ENCODE data around the gene CENPW.

The CENPW gene

DNA sequence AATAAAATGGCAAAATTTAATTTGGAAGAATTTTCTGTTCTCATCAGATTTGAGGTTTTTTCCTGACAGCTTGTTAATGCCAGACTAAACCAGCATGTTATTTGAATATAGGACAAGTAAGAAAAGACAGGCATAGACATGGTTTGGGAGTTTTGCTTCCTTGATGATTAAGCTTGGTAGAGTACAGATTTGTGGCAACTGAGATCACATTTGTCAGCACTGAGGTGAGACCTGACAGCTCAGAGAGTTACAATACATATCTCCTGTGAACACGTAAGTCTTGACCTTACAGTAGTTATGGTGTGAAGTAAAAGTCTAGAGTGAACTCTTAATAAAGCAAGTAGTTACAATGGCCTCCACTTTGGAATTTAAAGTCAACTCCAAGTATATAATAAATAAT is 34.5 kb downstream of the CENPW start:
- DNase-seq, result no peak

DNA sequence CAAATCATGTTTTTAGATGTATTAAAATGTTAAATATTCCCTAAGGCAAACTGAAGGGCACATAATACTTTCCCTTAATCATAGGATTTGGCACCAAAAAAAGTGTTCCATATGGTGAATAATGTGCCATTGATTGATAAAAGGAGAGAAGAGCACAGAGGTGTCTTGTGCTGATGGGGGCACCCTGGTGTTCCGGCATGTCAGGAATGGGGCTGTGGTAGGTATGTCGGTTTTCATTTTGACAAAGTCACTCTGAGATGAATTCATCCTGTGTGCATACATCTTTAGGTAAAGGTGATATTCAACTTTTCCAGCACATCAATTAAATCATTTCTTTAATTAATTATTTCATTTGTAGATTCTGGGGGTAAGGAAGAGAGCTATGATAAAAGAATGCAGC is 36.8 kb downstream of the CENPW start:
- no peak for DNase-seq

GRCh38 chr6:126377594-126378153 is 37.8 kb downstream of the CENPW start:
- DNase-seq, result no peak

DNA sequence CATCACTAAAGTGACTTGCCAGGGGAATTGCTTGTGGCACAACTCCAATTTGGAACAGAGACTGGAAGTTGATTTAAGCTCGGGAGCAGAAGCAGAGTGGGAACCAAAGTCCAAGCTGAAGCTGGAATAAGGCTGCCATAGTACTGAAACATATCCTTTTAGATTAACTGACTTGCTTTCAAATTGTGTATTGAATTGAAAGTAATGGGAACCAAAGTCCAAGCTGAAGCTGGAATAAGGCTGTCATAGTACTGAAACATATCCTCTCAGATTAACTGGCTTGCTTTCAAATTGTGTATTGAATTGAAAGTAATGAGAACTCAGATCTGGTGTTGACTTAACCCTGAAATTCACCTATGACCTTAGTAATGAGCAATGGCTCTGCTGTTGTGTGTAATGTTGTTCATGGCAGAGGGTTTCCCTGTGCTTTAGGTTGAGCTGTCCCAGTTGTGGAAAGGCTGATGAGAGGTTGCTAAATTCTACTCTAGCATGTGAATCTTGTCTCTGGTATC is 40.2 kb downstream of the CENPW start:
- DNase-seq, result no peak

- no peak for DNase-seq
These were observed 41.6 kb downstream of the CENPW start for GRCh38 chr6:126381498-126381897.

DNA sequence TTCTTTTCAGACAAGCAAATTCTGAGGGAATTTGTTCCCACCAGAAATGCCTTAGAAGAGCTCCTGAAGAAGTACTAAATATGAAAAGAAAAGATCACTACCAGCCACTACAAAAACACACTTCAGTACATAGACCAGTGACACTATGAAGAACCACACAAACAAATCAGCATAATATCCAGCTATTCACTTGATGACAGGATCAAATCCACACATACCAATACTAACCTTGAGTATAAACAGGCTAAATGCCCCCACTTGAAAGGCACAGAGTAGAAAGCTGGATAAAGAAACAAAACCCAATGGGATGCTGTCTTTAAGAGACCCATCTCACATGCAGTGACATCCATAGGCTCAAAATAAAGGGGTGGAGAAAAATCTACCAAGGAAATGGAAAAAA is 43.3 kb downstream of the CENPW start:
- no peak for DNase-seq

- DNase-seq, result no peak
These were observed 45.6 kb downstream of the CENPW start for GRCh38 chr6:126385536-126385935.

DNA sequence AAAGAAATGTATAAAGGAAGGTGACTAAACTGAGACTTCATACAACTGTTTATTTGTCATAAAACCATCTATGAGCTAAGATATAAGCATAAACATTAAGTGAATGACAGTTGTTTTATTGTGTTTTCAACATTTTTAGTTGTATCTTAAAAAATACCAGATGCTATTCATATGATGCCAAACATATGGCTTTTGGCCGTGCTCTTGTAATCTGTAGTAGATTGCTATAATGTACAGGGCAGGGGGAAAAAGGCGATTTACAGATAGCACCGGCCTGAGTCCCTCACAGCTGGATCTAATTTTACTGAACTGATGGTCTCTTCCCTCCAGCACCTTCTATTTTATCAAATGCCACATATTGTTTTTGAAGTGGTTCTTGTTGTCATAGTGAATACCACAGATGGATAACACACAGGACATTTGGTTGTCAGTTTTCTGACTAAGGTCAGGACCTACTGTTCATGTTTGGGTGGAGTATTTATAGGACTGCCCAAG is 48.2 kb downstream of the CENPW start:
- no peak for DNase-seq

DNA sequence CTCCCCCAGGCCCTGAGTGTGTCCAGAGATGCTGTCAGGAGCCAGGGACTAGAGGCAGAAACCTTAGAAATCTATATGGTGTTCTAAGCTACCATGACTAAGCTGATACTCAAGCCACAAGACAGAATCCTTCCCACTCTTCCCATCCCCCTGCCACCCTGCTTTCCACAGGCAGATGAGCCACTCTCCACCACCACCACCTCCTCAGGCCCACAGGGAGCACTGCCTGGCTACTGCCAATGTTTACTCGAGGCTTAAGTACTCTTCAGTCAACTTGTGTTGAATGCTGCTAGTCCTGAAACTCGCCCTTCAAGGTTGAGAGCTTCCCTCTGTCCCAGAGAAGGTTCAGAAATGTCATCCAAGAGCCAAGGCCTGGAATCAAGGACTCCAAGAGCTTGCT is 56.2 kb downstream of the CENPW start:
- DNase-seq, result no peak

Measured in C1 segment of cervical spinal cord (tissue), 14 donors.